Body of pancreas (tissue), 4 donors: ENCODE results near the gene PCGF5.

Source experiments
- POLR2A ChIP-seq, 3 donors: fragments of 450-650 bp; IDR thresholded peaks; one replicate each; pipeline ENCODE4 v1.6.1; 2016; ENCODE audit warnings: antibody characterized with exemption in 3 of 3, mild to moderate bottlenecking in 2 of 3
- TF ChIP-seq, protein P1 (sequence below), 7 experiments: fragments of 450-650 bp in 4 of 7; fragments of 200-600 bp in 3 of 7; sonication (generic) in 3 of 7; IDR thresholded peaks; one replicate each; pipeline ENCODE4 v1.5.1; 2016 to 2019; ENCODE audit warnings: antibody characterized with exemption in 7 of 7

DNA sequence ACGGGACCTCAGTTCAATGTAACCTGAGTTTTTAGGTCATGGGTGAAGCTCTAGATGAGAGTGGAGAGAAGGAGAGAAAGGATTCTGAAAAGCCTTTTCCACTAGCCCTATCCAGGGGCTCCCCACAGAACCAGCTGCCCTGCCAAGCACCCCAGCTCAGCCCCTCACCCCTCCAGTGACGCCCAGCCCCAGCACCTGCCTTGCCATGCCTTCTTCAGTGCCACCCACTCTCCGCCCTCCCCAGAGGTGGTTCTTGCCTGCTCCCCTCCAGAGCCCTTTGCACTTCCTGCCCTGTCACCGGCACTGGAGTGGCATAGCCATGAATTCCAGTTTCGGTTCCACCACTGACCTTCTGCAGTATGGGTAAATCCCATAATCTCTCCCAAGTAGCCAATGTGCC, 70.1 kb downstream of the PCGF5 start:
- TF ChIP-seq, protein P1, sequence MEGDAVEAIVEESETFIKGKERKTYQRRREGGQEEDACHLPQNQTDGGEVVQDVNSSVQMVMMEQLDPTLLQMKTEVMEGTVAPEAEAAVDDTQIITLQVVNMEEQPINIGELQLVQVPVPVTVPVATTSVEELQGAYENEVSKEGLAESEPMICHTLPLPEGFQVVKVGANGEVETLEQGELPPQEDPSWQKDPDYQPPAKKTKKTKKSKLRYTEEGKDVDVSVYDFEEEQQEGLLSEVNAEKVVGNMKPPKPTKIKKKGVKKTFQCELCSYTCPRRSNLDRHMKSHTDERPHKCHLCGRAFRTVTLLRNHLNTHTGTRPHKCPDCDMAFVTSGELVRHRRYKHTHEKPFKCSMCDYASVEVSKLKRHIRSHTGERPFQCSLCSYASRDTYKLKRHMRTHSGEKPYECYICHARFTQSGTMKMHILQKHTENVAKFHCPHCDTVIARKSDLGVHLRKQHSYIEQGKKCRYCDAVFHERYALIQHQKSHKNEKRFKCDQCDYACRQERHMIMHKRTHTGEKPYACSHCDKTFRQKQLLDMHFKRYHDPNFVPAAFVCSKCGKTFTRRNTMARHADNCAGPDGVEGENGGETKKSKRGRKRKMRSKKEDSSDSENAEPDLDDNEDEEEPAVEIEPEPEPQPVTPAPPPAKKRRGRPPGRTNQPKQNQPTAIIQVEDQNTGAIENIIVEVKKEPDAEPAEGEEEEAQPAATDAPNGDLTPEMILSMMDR (IDR thresholded peaks at IDR 0.05), result no peak
- no peak for TF ChIP-seq POLR2A (IDR thresholded peaks at IDR 0.05)
